Measurements from ENCODE around the gene SNAPC2. TPM values are rescaled to one million over a fixed set of nuclear protein-coding genes. Genes with fewer than 3 reads are reported as not detected.

Gene SNAPC2
- total RNA-seq: 21.2 and 21.8 TPM in 2 replicates

GRCh38 chr19:7919610-7920518 lies at the start of gene SNAPC2:
TSS of gene SNAPC2 (plus strand) at chr19:7920338. CDS start at chr19:7920367, 29 bp downstream.

GRCh38 chr19:7874076-7874896 lies 45.9 kb upstream of the SNAPC2 start, which contains the start of gene PRR36:
TSS of gene PRR36 (minus strand) at chr19:7874390. CDS start at chr19:7873689, 701 bp downstream.

GRCh38 chr19:7888145-7888825 lies 31.9 kb upstream of the SNAPC2 start, which contains the start of gene LRRC8E:
TSS of gene LRRC8E (plus strand) at chr19:7888510. CDS start at chr19:7895604, 7,094 bp downstream.

GRCh38 chr19:7903244-7904073 lies 16.7 kb upstream of the SNAPC2 start, which contains the start of gene MAP2K7:
TSS of gene MAP2K7 (plus strand) at chr19:7903877. CDS start at chr19:7903945, 68 bp downstream.

GRCh38 chr19:7914598-7915045 lies 5.5 kb upstream of the SNAPC2 start, which contains the start of gene TGFBR3L:
TSS of gene TGFBR3L (plus strand) at chr19:7914830.

GRCh38 chr19:7926021-7926726 lies 6.0 kb downstream of the SNAPC2 start, which contains the start of gene CTXN1:
TSS of gene CTXN1 (minus strand) at chr19:7926135. CDS start at chr19:7925538, 597 bp downstream.

GRCh38 chr19:7943444-7944176 lies 23.5 kb downstream of the SNAPC2 start, which contains the start of gene TIMM44:
TSS of gene TIMM44 (minus strand) at chr19:7943666. CDS start at chr19:7943651, 15 bp downstream.

Other genes with a start within 250 kb of the SNAPC2 start
- not detected in 2 replicates for gene MCEMP1, start 243.2 kb upstream of the SNAPC2 start, total RNA-seq
- 47.4 and 68.5 TPM in 2 replicates for gene TRAPPC5, start 239.5 kb upstream of the SNAPC2 start, total RNA-seq
- not detected in 2 replicates for gene FCER2, start 218.2 kb upstream of the SNAPC2 start, total RNA-seq
- gene CLEC4G, start 188.2 kb upstream of the SNAPC2 start, total RNA-seq: not detected in 2 replicates
- not detected in 2 replicates for gene CD209, start 172.8 kb upstream of the SNAPC2 start, total RNA-seq
- gene CLEC4M, start 157.1 kb upstream of the SNAPC2 start, total RNA-seq: not detected in 2 replicates
- 13.7 and 21.6 TPM in 2 replicates for gene EVI5L, start 90.1 kb upstream of the SNAPC2 start, total RNA-seq
- not detected in 2 replicates for gene PRR36, start 45.9 kb upstream of the SNAPC2 start, total RNA-seq
- gene LRRC8E, start 31.8 kb upstream of the SNAPC2 start, total RNA-seq: 1.1 and 1.3 TPM in 2 replicates
- 12.5 and 13.7 TPM in 2 replicates for gene MAP2K7, start 16.5 kb upstream of the SNAPC2 start, total RNA-seq
- 0.29 and 2.0 TPM in 2 replicates for gene TGFBR3L, start 5.5 kb upstream of the SNAPC2 start, total RNA-seq
- gene CTXN1, start 5.8 kb downstream of the SNAPC2 start, total RNA-seq: 10.1 and 23.5 TPM in 2 replicates
- 44.7 and 44.8 TPM in 2 replicates for gene TIMM44, start 23.3 kb downstream of the SNAPC2 start, total RNA-seq
- 54.2 and 61.6 TPM in 2 replicates for gene ELAVL1, start 85.3 kb downstream of the SNAPC2 start, total RNA-seq
- gene CCL25, start 132.4 kb downstream of the SNAPC2 start, total RNA-seq: not detected in 2 replicates
- gene FBN3, start 229.3 kb downstream of the SNAPC2 start, total RNA-seq: not detected in 2 replicates

Data from vein endothelial cell (primary cell).